Osteoblast (primary cell): ENCODE data around the gene ST3GAL2. TPM values are rescaled to one million over a fixed set of nuclear protein-coding genes. Genes with fewer than 3 reads are reported as not detected.

Source experiments
- DNase-seq: peaks from one replicate; pipeline ENCODE4 v3.0.0; 2011; ENCODE audit warnings: low spot score, mixed read lengths; ENCODE audit not compliant: insufficient read length; ENCODE audit errors: missing footprints
- H2AFZ ChIP-seq: 2 replicates; pipeline ENCODE4 v1.6.0; 2011; ENCODE audit warnings: mild to moderate bottlenecking, low read length
- H3K27ac ChIP-seq: 2 replicates; pipeline ENCODE4 v1.5.1; 2011; ENCODE audit warnings: mild to moderate bottlenecking, low read depth, low read length, moderate library complexity
- H3K27me3 ChIP-seq: 2 replicates; pipeline ENCODE4 v1.6.0; 2012; ENCODE audit warnings: mild to moderate bottlenecking, control low read depth, inconsistent platforms, low read length, moderate library complexity; ENCODE audit not compliant: insufficient read depth
- H3K36me3 ChIP-seq: 2 replicates; pipeline ENCODE4 v1.5.1; 2011; ENCODE audit warnings: mild to moderate bottlenecking, low read length, control low read depth, moderate library complexity; ENCODE audit not compliant: insufficient read depth
- H3K4me1 ChIP-seq: 2 replicates; pipeline ENCODE4 v1.5.1; 2011; ENCODE audit warnings: mild to moderate bottlenecking, low read length, control low read depth, moderate library complexity; ENCODE audit not compliant: insufficient read depth
- H3K4me2 ChIP-seq: 2 replicates; pipeline ENCODE4 v1.6.0; 2011; ENCODE audit warnings: mild to moderate bottlenecking, low read length; ENCODE audit not compliant: insufficient read depth
- H3K4me3 ChIP-seq: fragments of 200-600 bp; sonication (generic); 3 replicates; pipeline ENCODE4 v1.5.1; 2012; ENCODE audit warnings: mild to moderate bottlenecking, low read length, inconsistent platforms; ENCODE audit not compliant: insufficient read depth
- H3K79me2 ChIP-seq: 2 replicates; pipeline ENCODE4 v1.6.0; 2012; ENCODE audit warnings: mild to moderate bottlenecking, low read length, control low read depth, inconsistent platforms; ENCODE audit not compliant: insufficient read depth
- H3K9me3 ChIP-seq: 2 replicates; pipeline ENCODE4 v1.5.1; 2011; ENCODE audit warnings: low read depth, low read length, control low read depth
- H4K20me1 ChIP-seq: 2 replicates; pipeline ENCODE4 v1.6.0; 2012; ENCODE audit warnings: mild to moderate bottlenecking, low read length, control low read depth; ENCODE audit not compliant: insufficient read depth
- total RNA-seq: library from RNA; depleted of rRNA; stranded (reverse); fragments of >200 nt; gene quantifications from 2 replicates; pipeline ENCODE4 v1.2.3, GENCODE V29; 2012
- TF ChIP-seq, protein P1 (sequence below): IDR thresholded peaks from 2 replicates; pipeline ENCODE4 v1.5.1; 2011; ENCODE audit warnings: mild to moderate bottlenecking, low read depth, low read length, moderate library complexity; ENCODE audit errors: extremely low read depth

Gene ST3GAL2
- total RNA-seq, 1 donor: 22.4 TPM

DNA sequence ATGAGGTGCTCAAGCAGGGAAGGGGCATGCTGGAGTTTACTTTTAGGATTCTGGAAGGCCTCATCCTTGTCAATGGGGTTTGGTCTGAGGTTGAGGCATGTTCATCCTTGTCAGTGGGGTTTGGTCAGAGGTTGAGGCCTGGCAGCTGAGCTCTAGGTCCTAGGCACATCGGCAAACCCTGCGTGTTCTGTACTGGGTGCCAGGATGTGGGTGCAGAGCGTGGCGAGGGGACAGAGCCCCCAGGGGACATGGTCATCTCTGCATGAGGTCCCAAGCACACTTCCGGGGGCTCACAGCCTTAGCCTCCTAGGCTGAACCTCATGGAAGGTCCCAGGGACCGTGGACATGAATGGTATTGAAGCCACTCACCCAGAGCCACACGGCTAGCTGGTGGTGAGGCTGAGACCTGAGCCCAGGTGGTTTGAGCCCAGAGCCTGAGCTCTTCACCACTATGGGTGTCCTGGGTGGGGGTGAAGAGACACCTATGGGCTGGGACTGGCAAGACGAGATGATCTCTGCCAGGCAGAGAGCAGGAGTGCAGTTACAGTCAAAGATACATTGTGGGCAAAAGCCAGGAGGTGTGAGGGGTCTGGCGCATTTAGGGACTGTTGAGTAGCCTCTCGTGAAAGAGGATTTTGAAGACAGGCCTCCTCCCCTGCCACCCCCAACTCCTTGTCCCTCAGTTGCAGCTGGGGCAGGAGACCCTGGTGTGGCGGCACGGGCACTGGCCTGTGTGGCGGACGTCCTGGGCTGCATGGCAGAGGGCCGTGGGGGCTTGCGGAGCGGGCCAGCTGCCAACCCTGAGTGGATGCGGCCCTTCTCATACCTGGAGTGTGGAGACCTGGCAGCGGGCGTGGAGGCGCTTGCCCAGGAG is 34.8 kb upstream of the ST3GAL2 start:
- TF ChIP-seq, protein P1, sequence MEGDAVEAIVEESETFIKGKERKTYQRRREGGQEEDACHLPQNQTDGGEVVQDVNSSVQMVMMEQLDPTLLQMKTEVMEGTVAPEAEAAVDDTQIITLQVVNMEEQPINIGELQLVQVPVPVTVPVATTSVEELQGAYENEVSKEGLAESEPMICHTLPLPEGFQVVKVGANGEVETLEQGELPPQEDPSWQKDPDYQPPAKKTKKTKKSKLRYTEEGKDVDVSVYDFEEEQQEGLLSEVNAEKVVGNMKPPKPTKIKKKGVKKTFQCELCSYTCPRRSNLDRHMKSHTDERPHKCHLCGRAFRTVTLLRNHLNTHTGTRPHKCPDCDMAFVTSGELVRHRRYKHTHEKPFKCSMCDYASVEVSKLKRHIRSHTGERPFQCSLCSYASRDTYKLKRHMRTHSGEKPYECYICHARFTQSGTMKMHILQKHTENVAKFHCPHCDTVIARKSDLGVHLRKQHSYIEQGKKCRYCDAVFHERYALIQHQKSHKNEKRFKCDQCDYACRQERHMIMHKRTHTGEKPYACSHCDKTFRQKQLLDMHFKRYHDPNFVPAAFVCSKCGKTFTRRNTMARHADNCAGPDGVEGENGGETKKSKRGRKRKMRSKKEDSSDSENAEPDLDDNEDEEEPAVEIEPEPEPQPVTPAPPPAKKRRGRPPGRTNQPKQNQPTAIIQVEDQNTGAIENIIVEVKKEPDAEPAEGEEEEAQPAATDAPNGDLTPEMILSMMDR: no peak
- peak; percentile 76 for DNase-seq

DNA sequence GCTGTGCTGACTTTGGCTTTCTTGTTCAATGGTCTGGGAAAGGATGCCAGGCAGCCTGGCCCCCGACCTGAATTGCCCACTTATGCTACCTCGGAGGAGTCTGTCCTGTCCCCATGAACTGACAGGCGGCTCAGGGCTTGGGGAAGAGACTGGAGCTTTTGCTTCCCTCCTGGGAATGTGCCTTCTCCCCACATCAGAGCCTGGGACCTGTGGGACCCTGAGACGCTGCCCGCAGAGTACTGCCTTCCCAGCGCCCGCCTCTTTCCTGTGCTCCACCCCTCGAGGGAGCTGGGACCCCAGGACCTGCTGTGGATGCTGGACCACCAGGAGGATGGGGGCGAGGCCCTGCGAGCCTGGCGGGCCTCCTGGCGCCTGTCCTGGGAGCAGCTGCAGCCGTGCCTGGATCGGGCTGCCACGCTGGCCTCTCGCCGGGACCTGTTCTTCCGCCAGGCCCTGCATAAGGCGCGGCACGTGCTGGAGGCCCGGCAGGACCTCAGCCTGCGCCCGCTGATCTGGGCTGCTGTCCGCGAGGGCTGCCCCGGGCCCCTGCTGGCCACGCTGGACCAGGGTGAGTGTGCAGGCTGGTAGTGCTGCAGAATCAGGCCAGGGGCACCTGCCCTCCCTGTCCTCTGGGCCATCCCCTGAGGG is 34.0 kb upstream of the ST3GAL2 start:
- Histone ChIP-seq H3K4me2 (no peak overlapping the region), H3K27me3 (no peaks in the 10 kb centered on the region), H4K20me1 (no peaks in the 10 kb centered on the region), H3K4me1 (peaks cover 9% of the 10 kb centered on the region), H3K79me2 (no peaks in the 10 kb centered on the region), H2AFZ (no peak overlapping the region), H3K4me3 (no peak overlapping the region), H3K36me3 (peaks cover 4% of the 10 kb centered on the region), H3K9me3 (no peaks in the 10 kb centered on the region), H3K27ac (no peak overlapping the region)
- peak; percentile 61 for DNase-seq
- TF ChIP-seq, protein P1: no peak

More for the DNA sequence above, 34.8 kb upstream of the ST3GAL2 start:
- Histone ChIP-seq H3K9me3 (no peaks in the 10 kb centered on the region), H3K79me2 (no peaks in the 10 kb centered on the region), H3K36me3 (peaks cover 4% of the 10 kb centered on the region), H3K4me2 (no peak overlapping the region), H3K27ac (no peak overlapping the region), H3K4me3 (no peak overlapping the region), H4K20me1 (no peaks in the 10 kb centered on the region), H2AFZ (no peak overlapping the region), H3K4me1 (peaks cover 9% of the 10 kb centered on the region), H3K27me3 (no peaks in the 10 kb centered on the region)

DNA sequence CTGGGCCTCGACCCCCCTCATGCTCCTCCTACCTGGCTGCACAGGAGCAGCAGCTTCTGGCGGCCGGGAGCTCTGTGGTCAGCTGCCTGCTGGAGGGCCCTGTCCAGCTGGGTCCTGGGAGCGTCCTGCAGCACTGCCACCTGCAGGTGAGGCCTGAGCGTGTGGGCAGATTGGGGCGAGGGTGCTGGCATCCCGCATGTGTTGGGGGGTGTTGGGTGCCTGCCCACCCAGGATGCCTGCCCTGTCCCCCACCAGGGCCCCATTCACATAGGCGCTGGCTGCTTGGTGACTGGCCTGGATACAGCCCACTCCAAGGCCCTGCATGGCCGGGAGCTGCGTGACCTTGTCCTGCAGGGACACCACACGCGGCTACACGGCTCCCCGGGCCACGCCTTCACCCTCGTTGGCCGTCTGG is 32.0 kb upstream of the ST3GAL2 start:
- TF ChIP-seq, protein P1: peak; percentile 37
- Histone ChIP-seq H4K20me1 (no peaks in the 10 kb centered on the region), H3K4me1 (no peaks in the 10 kb centered on the region), H3K4me2 (no peak overlapping the region), H3K4me3 (no peak overlapping the region), H3K27me3 (no peaks in the 10 kb centered on the region), H3K27ac (no peak overlapping the region), H2AFZ (no peak overlapping the region), H3K9me3 (no peaks in the 10 kb centered on the region), H3K36me3 (no peaks in the 10 kb centered on the region), H3K79me2 (no peaks in the 10 kb centered on the region)
- DNase-seq: peak; percentile 92
